Karpas-422 (cell line): ENCODE data around the gene SCNM1. TPM values are rescaled to one million over a fixed set of nuclear protein-coding genes. Genes with fewer than 3 reads are reported as not detected.
"Not testable (repeated sequence)": the region's sequence is repeated elsewhere in the genome, so short reads cannot be mapped to it uniquely, and the experiment has no call there.

Experiments used
- DNase-seq: peaks from one replicate; pipeline ENCODE4 v3.0.0-alpha.2; 2015
- H2AFZ ChIP-seq: fragments of 200-600 bp; sonication (generic); 2 replicates; pipeline ENCODE4 v1.6.1; 2014; ENCODE audit warnings: antibody characterized with exemption, low read length, mixed read lengths
- H3K27ac ChIP-seq: fragments of 200-600 bp; sonication (generic); 2 replicates; pipeline ENCODE4 v1.5.1; 2014; ENCODE audit warnings: mild to moderate bottlenecking, low read length, moderate library complexity
- H3K27me3 ChIP-seq: fragments of 200-600 bp; sonication (generic); 2 replicates; pipeline ENCODE4 v1.6.1; 2014; ENCODE audit warnings: low read length, mixed read lengths
- H3K36me3 ChIP-seq: fragments of 200-600 bp; sonication (generic); 2 replicates; pipeline ENCODE4 v1.6.1; 2014; ENCODE audit warnings: low read length, mixed read lengths; ENCODE audit not compliant: insufficient read depth
- H3K4me1 ChIP-seq: fragments of 200-600 bp; sonication (generic); 2 replicates; pipeline ENCODE4 v1.6.1; 2014; ENCODE audit warnings: mild to moderate bottlenecking, low read length, mixed read lengths
- H3K4me2 ChIP-seq: fragments of 200-600 bp; sonication (generic); 2 replicates; pipeline ENCODE4 v1.6.1; 2014; ENCODE audit warnings: low read length, low read depth, mild to moderate bottlenecking; ENCODE audit not compliant: poor library complexity, severe bottlenecking
- H3K4me3 ChIP-seq: fragments of 200-600 bp; sonication (generic); 2 replicates; pipeline ENCODE4 v1.5.1; 2014; ENCODE audit warnings: mild to moderate bottlenecking, antibody characterized with exemption, low read length, mixed read lengths
- H3K79me2 ChIP-seq: fragments of 200-600 bp; sonication (generic); 2 replicates; pipeline ENCODE4 v1.6.1; 2014; ENCODE audit warnings: mild to moderate bottlenecking, low read length, mixed read lengths
- H3K9ac ChIP-seq: fragments of 200-600 bp; sonication (generic); 2 replicates; pipeline ENCODE4 v1.6.0; 2014; ENCODE audit warnings: low read length
- H3K9me2 ChIP-seq: fragments of 200-600 bp; sonication (generic), shearing (Covaris generic); replicated peaks from 2 replicates; pipeline ENCODE4 v1.6.0; 2014; ENCODE audit warnings: mild to moderate bottlenecking, low read length, moderate library complexity; ENCODE audit not compliant: insufficient read depth
- H3K9me3 ChIP-seq: fragments of 300-700, 200-600 bp; sonication (generic); 2 replicates; pipeline ENCODE4 v1.6.1; 2014; ENCODE audit warnings: low read length, mixed read lengths
- H4K20me1 ChIP-seq: fragments of 200-600 bp; sonication (generic); 2 replicates; pipeline ENCODE4 v1.6.1; 2014; ENCODE audit warnings: mild to moderate bottlenecking, antibody characterized with exemption, low read length, low read depth; ENCODE audit not compliant: insufficient read depth
- total RNA-seq: library from RNA; depleted of rRNA; stranded (reverse); fragments of >200 nt; shearing (Covaris generic); gene quantifications from 2 replicates; pipeline ENCODE4 v1.2.3, GENCODE V29; 2014; ENCODE audit warnings: low replicate concordance

The SCNM1 gene
- total RNA-seq, 1 experiment from 2014 or later, result 78.9 TPM

- H3K4me2 ChIP-seq, result no peak overlapping the region
- H3K36me3 ChIP-seq, result no peaks in the 10 kb centered on the region
- no peak for DNase-seq
- no peak overlapping the region for H3K4me3 ChIP-seq
- H3K9me3 ChIP-seq, result no peaks in the 10 kb centered on the region
- H3K9me2 ChIP-seq, result no peaks in the 10 kb centered on the region
- H3K27me3 ChIP-seq, result no peaks in the 10 kb centered on the region
- peaks cover 22% of the 10 kb centered on the region for H3K4me1 ChIP-seq
- no peak overlapping the region for H2AFZ ChIP-seq
- no peaks in the 10 kb centered on the region; the same call in 1 of the 2 replicates for H4K20me1 ChIP-seq
- H3K9ac ChIP-seq, result no peak overlapping the region
- peaks cover 15% of the 10 kb centered on the region for H3K79me2 ChIP-seq
- H3K27ac ChIP-seq, result no peak overlapping the region
Measured at GRCh38 chr1:151193856-151194255, 27.9 kb downstream of the SCNM1 start.

- Histone ChIP-seq H3K4me1 (peaks cover 26% of the 10 kb centered on the region), H3K79me2 (peaks cover 16% of the 10 kb centered on the region), H3K4me2 (peak overlapping the region; percentile 93)
- not testable (repeated sequence) for H3K9ac ChIP-seq, H3K9me3 ChIP-seq, H2AFZ ChIP-seq, H3K4me3 ChIP-seq, DNase-seq, H3K9me2 ChIP-seq, H3K36me3 ChIP-seq, H4K20me1 ChIP-seq, H3K27me3 ChIP-seq, H3K27ac ChIP-seq
Measured at GRCh38 chr1:151194894-151195594, 29.1 kb downstream of the SCNM1 start.

- H3K27ac ChIP-seq, result peak overlapping the region; percentile 54; the same call in 1 of the 2 replicates
- H4K20me1 ChIP-seq, result peaks cover 12% of the 10 kb centered on the region
- peak overlapping the region; percentile 67 for H2AFZ ChIP-seq
- DNase-seq, result peak; percentile 90
- H3K9ac ChIP-seq, result peak overlapping the region; percentile 66
- H3K9me3 ChIP-seq, result no peaks in the 10 kb centered on the region
- peaks cover 28% of the 10 kb centered on the region for H3K79me2 ChIP-seq
- no peaks in the 10 kb centered on the region for H3K27me3 ChIP-seq
- H3K9me2 ChIP-seq, result no peaks in the 10 kb centered on the region
- peaks cover 30% of the 10 kb centered on the region for H3K4me1 ChIP-seq
- peaks cover 4% of the 10 kb centered on the region; the same call in 1 of the 2 replicates for H3K36me3 ChIP-seq
- H3K4me3 ChIP-seq, result peak overlapping the region; percentile 63
- peak overlapping the region; percentile 93 for H3K4me2 ChIP-seq
Measured at GRCh38 chr1:151196292-151196800, 30.4 kb downstream of the SCNM1 start.

- Histone ChIP-seq H3K9me2 (no peaks in the 10 kb centered on the region), H4K20me1 (peaks cover 26% of the 10 kb centered on the region), H3K27ac (peak overlapping the region; percentile 22), H3K79me2 (peaks cover 43% of the 10 kb centered on the region), H3K36me3 (peaks cover 17% of the 10 kb centered on the region; the same call in 1 of the 2 replicates), H3K4me2 (peak overlapping the region; percentile 100), H3K9ac (peak overlapping the region; percentile 82), H2AFZ (peak overlapping the region; percentile 8; the same call in 1 of the 2 replicates), H3K4me3 (peak overlapping the region; percentile 94), H3K9me3 (no peaks in the 10 kb centered on the region), H3K27me3 (no peaks in the 10 kb centered on the region), H3K4me1 (peaks cover 31% of the 10 kb centered on the region)
- peak; percentile 57 for DNase-seq
Measured at GRCh38 chr1:151197863-151198253, 31.9 kb downstream of the SCNM1 start.

GRCh38 chr1:151198254-151199127 is 32.5 kb downstream of the SCNM1 start, which contains the start of gene PIP5K1A:
TSS of gene PIP5K1A (plus strand) at chr1:151198552. CDS start at chr1:151198997, 445 bp downstream.
- peak within 1 kb of the TSS; percentile 8; the same call in 1 of the 2 replicates for H2AFZ ChIP-seq
- H3K9me3 ChIP-seq, result no peaks in the 10 kb centered on the region
- H3K27ac ChIP-seq, result peak within 1 kb of the TSS; percentile 72
- H3K4me3 ChIP-seq, result peak within 1 kb of the TSS; percentile 94
- H4K20me1 ChIP-seq, result peaks cover 28% of the 10 kb centered on the region
- H3K9me2 ChIP-seq, result no peaks in the 10 kb centered on the region
- peak within 1 kb of the TSS; percentile 82 for H3K9ac ChIP-seq
- H3K4me2 ChIP-seq, result peak within 1 kb of the TSS; percentile 100
- H3K27me3 ChIP-seq, result no peaks in the 10 kb centered on the region
- DNase-seq, result peak; percentile 99
- H3K4me1 ChIP-seq, result peaks cover 31% of the 10 kb centered on the region
- H3K79me2 ChIP-seq, result peaks cover 50% of the 10 kb centered on the region
- H3K36me3 ChIP-seq, result peaks cover 20% of the 10 kb centered on the region; the same call in 1 of the 2 replicates

GRCh38 chr1:151199873-151200581 is 34.1 kb downstream of the SCNM1 start:
- DNase-seq, result no peak
- H3K9ac ChIP-seq, result peak overlapping the region; percentile 82
- H3K4me3 ChIP-seq, result peak overlapping the region; percentile 94
- peak overlapping the region; percentile 100 for H3K4me2 ChIP-seq
- H3K36me3 ChIP-seq, result peaks cover 28% of the 10 kb centered on the region; the same call in 1 of the 2 replicates
- no peaks in the 10 kb centered on the region for H3K9me2 ChIP-seq
- peaks cover 65% of the 10 kb centered on the region for H3K79me2 ChIP-seq
- H4K20me1 ChIP-seq, result peaks cover 28% of the 10 kb centered on the region
- peaks cover 31% of the 10 kb centered on the region for H3K4me1 ChIP-seq
- H3K9me3 ChIP-seq, result no peaks in the 10 kb centered on the region
- peak overlapping the region; percentile 72 for H3K27ac ChIP-seq
- no peak overlapping the region for H2AFZ ChIP-seq
- no peaks in the 10 kb centered on the region for H3K27me3 ChIP-seq

- H3K27ac ChIP-seq, H2AFZ ChIP-seq, H3K9ac ChIP-seq, H3K4me2 ChIP-seq, H3K9me3 ChIP-seq, DNase-seq, H3K9me2 ChIP-seq, H3K27me3 ChIP-seq, H3K4me1 ChIP-seq, H3K4me3 ChIP-seq: not testable (repeated sequence)
- Histone ChIP-seq H4K20me1 (peaks cover 31% of the 10 kb centered on the region), H3K79me2 (peaks cover 97% of the 10 kb centered on the region), H3K36me3 (peaks cover 42% of the 10 kb centered on the region)
Measured at GRCh38 chr1:151205381-151205965, 39.5 kb downstream of the SCNM1 start.
